Neuronal stem cell (in vitro differentiated cells): ENCODE data around the gene PLA2G2C.
"Not testable (repeated sequence)": the region's sequence is repeated elsewhere in the genome, so short reads cannot be mapped to it uniquely, and the experiment has no call there.

Experiments
- DNase-seq: peaks from one replicate; pipeline ENCODE4 v3.0.0-alpha.2; 2013; ENCODE audit warnings: low spot score
- H2AFZ ChIP-seq: one replicate; pipeline ENCODE4 v1.6.1; 2013; ENCODE audit warnings: mild to moderate bottlenecking, low read length, inconsistent platforms
- H2AK5ac ChIP-seq: 2 replicates; pipeline ENCODE4 v1.6.1; 2013; ENCODE audit warnings: low read depth, mild to moderate bottlenecking, inconsistent platforms, low read length, moderate library complexity, mixed read lengths
- H2BK120ac ChIP-seq: 2 replicates; pipeline ENCODE4 v1.6.1; 2013; ENCODE audit warnings: low read depth, mild to moderate bottlenecking, inconsistent platforms, low read length, moderate library complexity, mixed read lengths
- H2BK12ac ChIP-seq: one replicate; pipeline ENCODE4 v1.6.1; 2013; ENCODE audit warnings: low read length, inconsistent platforms
- H2BK15ac ChIP-seq: 2 replicates; pipeline ENCODE4 v1.6.1; 2013; ENCODE audit warnings: mild to moderate bottlenecking, low read length, inconsistent platforms, mixed read lengths
- H2BK5ac ChIP-seq: one replicate; pipeline ENCODE4 v1.6.1; 2013; ENCODE audit warnings: inconsistent platforms, mild to moderate bottlenecking, low read length, moderate library complexity
- H3K14ac ChIP-seq: one replicate; pipeline ENCODE4 v1.6.1; 2013; ENCODE audit warnings: low read length, inconsistent platforms
- H3K18ac ChIP-seq: 2 replicates; pipeline ENCODE4 v1.6.1; 2013; ENCODE audit warnings: low read length, inconsistent platforms
- H3K23ac ChIP-seq: 2 replicates; pipeline ENCODE4 v1.6.1; 2013; ENCODE audit warnings: low read depth, mild to moderate bottlenecking, mixed read lengths, low read length, inconsistent platforms; ENCODE audit not compliant: poor library complexity
- H3K27ac ChIP-seq: replicated peaks from 3 replicates; pipeline ENCODE4 v1.5.1; 2013; ENCODE audit warnings: low read length, inconsistent platforms
- H3K27me3 ChIP-seq, 3 experiments: 2 replicates each; pipeline ENCODE4 v1.6.1; 2013; ENCODE audit warnings: low read length in 3 of 3, mild to moderate bottlenecking in 2 of 3, inconsistent platforms in 1 of 3, low read depth in 1 of 3, mixed read lengths in 1 of 3, moderate library complexity in 1 of 3; ENCODE audit not compliant: control insufficient read depth in 3 of 3, insufficient read depth in 3 of 3
- H3K36me3 ChIP-seq, 2 donors: replicated peaks in 1 of 2; 2 replicates each; pipeline ENCODE4 v1.6.1; 2013; ENCODE audit warnings: low read length in 2 of 2; ENCODE audit not compliant: control insufficient read depth in 2 of 2, insufficient read depth in 2 of 2
- H3K4ac ChIP-seq: 2 replicates; pipeline ENCODE4 v1.6.1; 2013; ENCODE audit warnings: inconsistent platforms, mild to moderate bottlenecking, low read length, moderate library complexity
- H3K4me1 ChIP-seq, 2 donors: 1 replicate in 1 of 2; 2 replicates in 1 of 2; pipeline ENCODE4 v1.6.1; 2013; ENCODE audit warnings: low read length in 2 of 2, low read depth in 1 of 2; ENCODE audit not compliant: control insufficient read depth in 2 of 2, insufficient read depth in 1 of 2
- H3K4me2 ChIP-seq: one replicate; pipeline ENCODE4 v1.6.1; 2013; ENCODE audit warnings: mild to moderate bottlenecking, low read length, inconsistent platforms; ENCODE audit not compliant: insufficient read depth, poor library complexity, severe bottlenecking
- H3K4me3 ChIP-seq, 2 donors: 2 replicates each; pipeline ENCODE4 v1.5.1; 2013; ENCODE audit warnings: low read length in 2 of 2, mild to moderate bottlenecking in 2 of 2, inconsistent platforms in 1 of 2, moderate library complexity in 1 of 2
- H3K79me1 ChIP-seq: one replicate; pipeline ENCODE4 v1.6.1; 2013; ENCODE audit warnings: low read depth, mild to moderate bottlenecking, inconsistent platforms, low read length, moderate library complexity
- H3K9ac ChIP-seq: one replicate; pipeline ENCODE4 v1.6.1; 2013; ENCODE audit warnings: mild to moderate bottlenecking, low read depth, low read length, inconsistent platforms; ENCODE audit not compliant: poor library complexity
- H3K9me3 ChIP-seq, 2 donors: replicated peaks in 1 of 2; 2 replicates each; pipeline versions ENCODE3 to v1.6.1; 2013; ENCODE audit warnings: low read length in 2 of 2, mild to moderate bottlenecking in 2 of 2, inconsistent platforms in 1 of 2, low read depth in 1 of 2, mixed read lengths in 1 of 2, moderate library complexity in 1 of 2; ENCODE audit not compliant: control insufficient read depth in 2 of 2, insufficient read depth in 1 of 2
- H4K8ac ChIP-seq: one replicate; pipeline ENCODE4 v1.6.1; 2013; ENCODE audit warnings: low read depth, mild to moderate bottlenecking, inconsistent platforms, low read length, moderate library complexity
- H4K91ac ChIP-seq: one replicate; pipeline ENCODE4 v1.6.1; 2013; ENCODE audit warnings: low read length, low read depth, mild to moderate bottlenecking, inconsistent platforms; ENCODE audit not compliant: poor library complexity
- WGBS, 2 donors: extraction: QIAGEN DNeasy Blood & Tissue Kit; methylation state at CpG; one replicate each; pipeline ENCODE4 v1.1.7; 2013; ENCODE audit warnings: missing lambda C conversion rate in 2 of 2, mixed read lengths in 1 of 2; ENCODE audit not compliant: insufficient read length in 2 of 2, insufficient replicate concordance in 1 of 2; ENCODE audit errors: extremely low coverage in 2 of 2; 5-methylcytosine and 5-hydroxymethylcytosine counted together

The PLA2G2C gene

DNA sequence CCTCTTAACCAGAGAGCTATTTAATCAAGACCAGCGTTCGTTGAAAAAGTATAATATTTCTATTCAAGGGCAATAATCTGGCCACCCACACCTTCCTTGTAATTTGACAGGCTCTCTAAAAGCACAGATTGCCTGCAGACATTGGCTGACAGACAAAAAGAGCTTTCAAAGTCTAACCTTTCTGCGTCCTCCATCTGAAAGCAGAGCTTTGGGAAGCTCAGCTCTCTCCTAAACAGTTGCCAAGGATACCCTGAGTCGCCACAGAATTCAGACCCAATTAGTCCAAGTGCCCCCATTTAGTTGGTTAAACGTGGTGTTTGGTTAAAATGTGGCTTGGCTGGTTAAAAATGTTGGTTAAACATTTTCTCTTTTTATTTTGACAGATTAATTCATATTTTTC, 33.7 kb upstream of the PLA2G2C start:
- no peak overlapping the region for H4K8ac ChIP-seq
- H3K18ac ChIP-seq: no peak overlapping the region
- H2BK5ac ChIP-seq: no peak overlapping the region
- WGBS, 2 donors: no CpG with 5 or more reads among the region's 5 CpGs
- H3K79me1 ChIP-seq: no peaks in the 10 kb centered on the region
- H2AFZ ChIP-seq: no peak overlapping the region
- no peak overlapping the region for H3K4me2 ChIP-seq
- peaks cover 0 to 1% of the 10 kb centered on the region in 2 donors for H3K9me3 ChIP-seq
- H2BK15ac ChIP-seq: no peak overlapping the region
- H3K4me3 ChIP-seq: no peak overlapping the region
- no peak overlapping the region for H2BK12ac ChIP-seq
- no peak overlapping the region for H4K91ac ChIP-seq
- H3K36me3 ChIP-seq: no peaks in the 10 kb centered on the region
- no peak overlapping the region for H3K9ac ChIP-seq
- no peak overlapping the region for H2AK5ac ChIP-seq
- peaks cover 0 to 25% (median 11%) of the 10 kb centered on the region in 3 experiments for H3K27me3 ChIP-seq
- H3K27ac ChIP-seq: no peak overlapping the region
- H3K23ac ChIP-seq: no peak overlapping the region
- H2BK120ac ChIP-seq: no peak overlapping the region
- DNase-seq: no peak
- H3K4ac ChIP-seq: no peak overlapping the region
- no peak overlapping the region for H3K14ac ChIP-seq
- peaks cover 0 to 5% of the 10 kb centered on the region in 2 donors for H3K4me1 ChIP-seq

DNA sequence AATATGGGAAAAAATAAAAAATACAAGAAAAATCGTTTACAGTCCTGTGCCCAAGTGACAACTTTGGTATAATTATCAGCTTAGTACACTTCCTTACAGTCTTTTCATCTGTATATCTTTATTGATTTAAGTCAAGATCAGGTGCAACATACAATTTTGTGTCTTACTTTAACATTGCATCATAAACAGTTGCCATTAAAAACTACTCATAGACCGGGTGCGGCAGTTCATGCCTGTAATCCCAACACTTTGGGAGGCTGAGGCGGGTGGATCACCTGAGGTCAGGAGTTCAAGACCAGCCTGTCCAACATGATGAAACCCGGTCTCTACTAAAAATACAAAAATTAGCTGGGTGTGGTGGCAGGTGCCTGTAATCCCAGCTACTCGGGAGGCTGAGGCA, 32.7 kb upstream of the PLA2G2C start:
- H3K18ac ChIP-seq, H2BK120ac ChIP-seq, H3K9ac ChIP-seq, H3K9me3 ChIP-seq, H2AK5ac ChIP-seq, H3K4me1 ChIP-seq, H2BK15ac ChIP-seq, H2BK12ac ChIP-seq, H3K27ac ChIP-seq, H3K36me3 ChIP-seq, H4K91ac ChIP-seq, H2BK5ac ChIP-seq, H2AFZ ChIP-seq, H3K79me1 ChIP-seq, DNase-seq, H3K4me3 ChIP-seq, H4K8ac ChIP-seq, H3K4me2 ChIP-seq, H3K23ac ChIP-seq, H3K4ac ChIP-seq, H3K14ac ChIP-seq: not testable (repeated sequence)
- WGBS, 2 donors: no CpG with 5 or more reads among the region's 6 CpGs
- peaks cover 0 to 24% (median 11%) of the 10 kb centered on the region in 3 experiments for H3K27me3 ChIP-seq

DNA sequence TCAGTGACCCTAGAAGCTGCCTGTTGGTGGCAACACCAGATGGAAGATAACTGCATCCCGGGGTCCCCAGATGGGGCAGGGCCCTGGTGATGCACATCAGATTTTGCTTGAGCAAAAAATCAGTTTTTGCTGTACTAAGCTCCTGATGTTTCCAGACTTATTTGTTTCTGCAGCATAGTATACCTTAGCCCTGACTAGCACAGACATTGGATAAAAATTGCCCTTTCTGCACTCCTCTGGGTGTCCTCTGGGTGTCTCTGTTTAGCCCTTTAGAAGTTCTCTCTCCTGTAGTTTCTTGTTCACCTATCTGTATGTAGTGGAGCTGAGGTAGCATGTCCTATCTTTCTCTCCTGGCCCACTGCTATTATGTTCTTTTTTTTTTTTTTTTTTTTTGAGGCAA, 30.3 kb upstream of the PLA2G2C start:
- Histone ChIP-seq H3K36me3 (no peaks in the 10 kb centered on the region), H3K4ac (no peak overlapping the region), H3K79me1 (no peaks in the 10 kb centered on the region), H2BK5ac (no peak overlapping the region), H3K14ac (no peak overlapping the region), H2AK5ac (no peak overlapping the region), H2BK12ac (no peak overlapping the region), H3K23ac (no peak overlapping the region), H3K9ac (no peak overlapping the region), H4K91ac (no peak overlapping the region), H2BK120ac (no peak overlapping the region), H2BK15ac (no peak overlapping the region), H3K4me2 (no peak overlapping the region), H3K4me3 (no peak overlapping the region), H3K18ac (no peak overlapping the region), H3K27me3 (peaks cover 0 to 21% (median 0%) of the 10 kb centered on the region in 3 experiments), H3K4me1 (peaks cover 1 to 5% of the 10 kb centered on the region in 2 donors), H4K8ac (no peak overlapping the region), H3K9me3 (peaks cover 0 to 1% of the 10 kb centered on the region in 2 donors), H2AFZ (no peak overlapping the region), H3K27ac (no peak overlapping the region)
- WGBS, 2 donors: no CpG with 5 or more reads among the region's 1 CpG
- DNase-seq: no peak

DNA sequence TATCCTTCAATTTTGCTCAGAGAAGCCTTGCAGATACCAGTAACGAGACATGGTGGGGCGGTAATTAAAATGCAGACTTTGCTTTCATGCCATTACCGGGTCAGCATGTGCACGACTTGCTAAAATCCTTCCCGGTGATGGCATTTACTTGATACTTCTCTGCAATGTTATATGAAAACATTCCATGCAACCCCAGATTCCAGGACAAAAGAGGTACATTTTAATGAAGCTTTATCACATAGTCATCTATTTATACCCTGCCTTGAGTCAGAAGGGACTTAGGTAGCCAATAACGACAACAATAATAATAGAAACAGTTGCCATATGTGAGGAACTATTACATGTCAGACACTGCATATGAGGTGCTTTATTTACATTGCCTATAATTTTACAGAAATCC, 29.4 kb upstream of the PLA2G2C start:
- no peak overlapping the region for H2BK15ac ChIP-seq
- no peak overlapping the region for H3K4me2 ChIP-seq
- DNase-seq: no peak
- H4K8ac ChIP-seq: no peak overlapping the region
- H3K27me3 ChIP-seq: peaks cover 0 to 19% (median 0%) of the 10 kb centered on the region in 3 experiments
- H3K4ac ChIP-seq: no peak overlapping the region
- peaks cover 0 to 1% of the 10 kb centered on the region in 2 donors for H3K9me3 ChIP-seq
- H3K23ac ChIP-seq: no peak overlapping the region
- no peaks in the 10 kb centered on the region for H3K36me3 ChIP-seq
- no CpG with 5 or more reads among the region's 6 CpGs for WGBS, 2 donors
- no peak overlapping the region for H3K27ac ChIP-seq
- H2BK5ac ChIP-seq: no peak overlapping the region
- H3K18ac ChIP-seq: no peak overlapping the region
- no peak overlapping the region for H3K9ac ChIP-seq
- no peak overlapping the region for H4K91ac ChIP-seq
- no peak overlapping the region for H2AK5ac ChIP-seq
- peaks cover 1 to 5% of the 10 kb centered on the region in 2 donors for H3K4me1 ChIP-seq
- no peak overlapping the region for H2BK12ac ChIP-seq
- no peak overlapping the region for H3K14ac ChIP-seq
- H3K79me1 ChIP-seq: no peaks in the 10 kb centered on the region
- no peak overlapping the region for H2AFZ ChIP-seq
- no peak overlapping the region for H2BK120ac ChIP-seq
- H3K4me3 ChIP-seq: no peak overlapping the region
